Prostate gland (tissue), 2 donors: ENCODE data around the gene APH1A. TPM values are rescaled to one million over a fixed set of nuclear protein-coding genes. Genes with fewer than 3 reads are reported as not detected.

Experiments used
- DNase-seq: peaks from one replicate; pipeline ENCODE4 v3.0.0-alpha.2; 2019; ENCODE audit warnings: low spot score
- H3K27ac ChIP-seq, 2 donors: fragments of 200-600 bp; sonication (generic); 2 replicates each; pipeline ENCODE4 v1.5.1; 2017 to 2019
- H3K27me3 ChIP-seq: fragments of 200-600 bp; sonication (generic); replicated peaks from 2 replicates; pipeline ENCODE4 v1.5.1; 2019; ENCODE audit not compliant: insufficient read depth
- H3K36me3 ChIP-seq, 2 donors: fragments of 200-600 bp; sonication (generic); 1 replicate in 1 of 2; 2 replicates in 1 of 2; pipeline versions ENCODE4 v1.5.1 to v1.8.1; 2017 to 2019
- H3K4me1 ChIP-seq: fragments of 200-600 bp; sonication (generic); replicated peaks from 2 replicates; pipeline ENCODE4 v1.5.1; 2019
- H3K4me3 ChIP-seq, 2 donors: fragments of 200-600 bp; sonication (generic); 2 replicates each; pipeline ENCODE4 v1.5.1; 2017 to 2019
- H3K9me3 ChIP-seq: fragments of 200-600 bp; sonication (generic); 2 replicates; pipeline ENCODE4 v1.5.1; 2017
- CTCF ChIP-seq, 4 experiments: fragments of 200-600 bp in 2 of 4; fragments of 450-650 bp in 2 of 4; sonication (generic) in 2 of 4; IDR thresholded peaks; 1 replicate in 3 of 4; 2 replicates in 1 of 4; pipeline ENCODE4 v1.5.1; 2016 to 2019; ENCODE audit warnings: antibody characterized with exemption in 4 of 4, mild to moderate bottlenecking in 2 of 4, moderate library complexity in 2 of 4
- POLR2A ChIP-seq: fragments of 450-650 bp; IDR thresholded peaks from one replicate; pipeline ENCODE4 v1.6.1; 2016; ENCODE audit warnings: antibody characterized with exemption, mild to moderate bottlenecking
- POLR2AphosphoS5 ChIP-seq: sonication (generic); formaldehyde crosslinking; IDR thresholded peaks from one replicate; pipeline ENCODE4 v1.6.1; 2017; ENCODE audit warnings: antibody characterized with exemption
- WGBS: methylation state at CpG from one replicate; pipeline ENCODE4 v1.1.5; 2018; 5-methylcytosine and 5-hydroxymethylcytosine counted together
- intact Hi-C: fragments of 100-400 bp; cut with DNase I; formaldehyde crosslinking; loops from one replicate; pipeline ENCODE4 v1.14.2; 2022
- total RNA-seq, 2 donors: library from RNA; depleted of rRNA; stranded (reverse); fragments of >200 nt; gene quantifications; one replicate each; pipeline ENCODE4 v1.1.0, GENCODE V29; 2016

APH1A gene
- total RNA-seq, 2 donors from 2014 or later, result 122 to 130 TPM

- H3K4me3 ChIP-seq, result peak overlapping the region; percentile 75 to 87
- peaks cover 8 to 14% of the 10 kb centered on the region in 2 donors for H3K36me3 ChIP-seq
- intact Hi-C loops, result no loop called here
- no peaks in the 10 kb centered on the region for H3K27me3 ChIP-seq
- 28% methylated on average over 10 of the region's 10 CpGs for WGBS
- H3K4me1 ChIP-seq, result peaks cover 7% of the 10 kb centered on the region
- H3K9me3 ChIP-seq, result no peaks in the 10 kb centered on the region
- DNase-seq, result no peak
- H3K27ac ChIP-seq, result peak overlapping the region; percentile 86 to 89
- TF ChIP-seq CTCF (IDR thresholded peaks at IDR 0.05) (no peak), POLR2AphosphoS5 (no peak), POLR2A (no peak)
These were observed 635 bp upstream of the APH1A start for GRCh38 chr1:150269451-150269850.

- peak; percentile 18 for DNase-seq
- Histone ChIP-seq H3K4me3 (peak overlapping the region; percentile 75 to 87), H3K4me1 (peaks cover 7% of the 10 kb centered on the region), H3K9me3 (no peaks in the 10 kb centered on the region), H3K27me3 (no peaks in the 10 kb centered on the region), H3K27ac (peak overlapping the region; percentile 86 to 89), H3K36me3 (peaks cover 8 to 15% of the 10 kb centered on the region in 2 donors)
- WGBS, result under 1% methylated on average over 21 of the region's 21 CpGs
- no peak for TF ChIP-seq POLR2A
- no peak for TF ChIP-seq CTCF (IDR thresholded peaks at IDR 0.05)
- TF ChIP-seq POLR2AphosphoS5, result no peak
- intact Hi-C loops, result no loop called here
These were observed 494 bp downstream of the APH1A start for GRCh38 chr1:150268340-150268704.

- no peaks in the 10 kb centered on the region for H3K9me3 ChIP-seq
- 22% methylated on average over 6 of the region's 6 CpGs for WGBS
- peak overlapping the region; percentile 86 to 89 for H3K27ac ChIP-seq
- H3K27me3 ChIP-seq, result no peaks in the 10 kb centered on the region
- TF ChIP-seq CTCF (IDR thresholded peaks at IDR 0.05) (no peak), POLR2AphosphoS5 (no peak), POLR2A (no peak)
- H3K4me1 ChIP-seq, result peaks cover 7% of the 10 kb centered on the region
- DNase-seq, result no peak
- H3K4me3 ChIP-seq, result peak overlapping the region; percentile 75 to 87
- intact Hi-C loops, result no loop called here
- H3K36me3 ChIP-seq, result peaks cover 8 to 15% of the 10 kb centered on the region in 2 donors
These were observed 920 bp downstream of the APH1A start for GRCh38 chr1:150267896-150268295.

GRCh38 chr1:150263549-150263948 lies 5.3 kb downstream of the APH1A start:
- no peak for DNase-seq
- Histone ChIP-seq H3K4me3 (no peak overlapping the region), H3K9me3 (no peaks in the 10 kb centered on the region), H3K4me1 (peaks cover 7% of the 10 kb centered on the region), H3K36me3 (peaks cover 8 to 15% of the 10 kb centered on the region in 2 donors), H3K27ac (no peak overlapping the region), H3K27me3 (no peaks in the 10 kb centered on the region)
- 74% methylated on average over 6 of the region's 6 CpGs for WGBS
- intact Hi-C loops, result no loop called here
- TF ChIP-seq POLR2AphosphoS5 (no peak), POLR2A (no peak), CTCF (IDR thresholded peaks at IDR 0.05) (no peak)

GRCh38 chr1:150262388-150263320 lies 6.2 kb downstream of the APH1A start:
- Histone ChIP-seq H3K36me3 (peaks cover 8 to 15% of the 10 kb centered on the region in 2 donors), H3K4me3 (no peak overlapping the region), H3K4me1 (peaks cover 5% of the 10 kb centered on the region), H3K27ac (no peak overlapping the region), H3K9me3 (no peaks in the 10 kb centered on the region), H3K27me3 (no peaks in the 10 kb centered on the region)
- intact Hi-C loops, result no loop called here
- 86% methylated on average over 6 of the region's 6 CpGs for WGBS
- no peak for DNase-seq
- no peak for TF ChIP-seq POLR2AphosphoS5
- no peak for TF ChIP-seq CTCF (IDR thresholded peaks at IDR 0.05)
- TF ChIP-seq POLR2A, result no peak
